ENCODE results near the gene ANKRD17. TPM values are rescaled to one million over a fixed set of nuclear protein-coding genes. Genes with fewer than 3 reads are reported as not detected.

ANKRD17 gene
- total RNA-seq, 5 donors from 2014 or later (not counting 1 experiment from before 2014, with no cell fraction given): 48.6 to 63.8 (median 51.8) TPM

DNA sequence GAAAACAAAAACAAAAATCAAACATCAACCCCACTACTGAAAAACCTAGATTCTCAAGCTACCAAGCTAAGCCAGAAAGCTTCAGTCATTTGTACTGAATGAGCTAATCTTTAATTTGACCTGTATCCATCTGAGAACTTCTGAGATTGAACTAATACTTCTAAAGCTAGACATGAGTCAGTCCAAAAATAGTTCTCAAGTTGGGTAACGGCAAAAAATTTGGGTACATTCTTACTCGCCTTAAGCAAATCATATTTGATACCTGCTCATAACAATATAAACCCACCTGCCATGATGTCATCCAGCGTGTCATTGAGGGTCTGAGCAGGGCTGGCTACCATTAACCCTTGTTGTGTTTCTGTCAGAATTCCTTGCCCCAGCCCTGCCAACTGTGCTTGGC is 119.4 kb downstream of the ANKRD17 start:
- DNase-seq (no peak), ATAC-seq (replicated peaks in 1 of 4) (no peak)
- Mint-ChIP-seq H3K4me1 (peaks cover 11 to 13% (median 13%) of the 10 kb centered on the region in 3 donors), H3K4me3 (no peak overlapping the region), H3K27me3 (no peaks in the 10 kb centered on the region), H3K36me3 (peaks cover 51% of the 10 kb centered on the region), H3K9me3 (no peaks in the 10 kb centered on the region), H3K27ac (peak overlapping the region in 1 of 2 donors; percentile 5)
- Histone ChIP-seq H3K4me1 (ENCODE audit: control insufficient read depth in 1 of 2, extremely low read depth in 1 of 2, insufficient read depth in 2 of 2, low read length in 2 of 2) (no peaks in the 10 kb centered on the region), H3K27ac (ENCODE audit: low read length) (no peak overlapping the region), H3K27me3 (replicated peaks in 1 of 2; ENCODE audit: control insufficient read depth in 2 of 2, extremely low read depth in 1 of 2, insufficient read depth in 2 of 2, low read length in 1 of 2) (no peaks in the 10 kb centered on the region), H3K9me3 (no peaks in the 10 kb centered on the region), H3K4me3 (ENCODE audit: control insufficient read depth in 1 of 2, extremely low read depth in 1 of 2, low read length in 1 of 2) (no peak overlapping the region), H3K36me3 (ENCODE audit: control insufficient read depth in 2 of 2, extremely low read depth in 1 of 2, insufficient read depth in 1 of 2, low read length in 1 of 2) (peaks cover 0 to 60% of the 10 kb centered on the region in 2 donors)
- ChIA-PET CTCF (interaction anchor here in 1 of 2 donors (0.6 to 1.4 kb wide), 3 partner anchors 68 to 118 kb away, joined by 4 to 6 read pairs (median 4); no protein-coding TSS in a partner anchor), POLR2A (no interaction called here)
- 90% methylated on average over 3 of the region's 3 CpGs for WGBS (ENCODE audit: insufficient coverage)

DNA sequence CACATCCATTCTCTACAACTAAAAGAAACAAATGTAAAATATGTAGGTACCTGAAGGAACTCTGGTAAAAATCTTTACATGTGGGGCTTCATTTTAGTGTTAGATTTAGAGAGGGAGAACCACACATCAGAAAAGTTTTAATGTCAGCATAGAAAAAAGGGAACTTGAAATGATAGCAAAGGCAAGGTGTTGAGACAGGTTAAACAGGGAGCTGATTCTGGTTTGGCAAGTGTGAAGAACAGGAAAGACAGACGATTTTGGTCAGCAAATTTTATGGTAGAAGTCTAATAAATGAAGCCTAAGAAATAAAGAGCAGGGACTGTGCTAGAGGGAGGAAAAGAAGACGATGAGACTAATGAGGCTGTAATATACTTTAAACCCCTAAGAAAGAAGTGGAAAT is 121.5 kb downstream of the ANKRD17 start:
- Mint-ChIP-seq H3K4me1 (peaks cover 11 to 13% (median 13%) of the 10 kb centered on the region in 3 donors), H3K27ac (peak overlapping the region; percentile 9 to 75), H3K4me3 (no peak overlapping the region), H3K27me3 (no peaks in the 10 kb centered on the region), H3K9me3 (no peaks in the 10 kb centered on the region), H3K36me3 (peaks cover 45% of the 10 kb centered on the region)
- no CpG with 5 or more reads among the region's 2 CpGs for WGBS (ENCODE audit: insufficient coverage)
- Histone ChIP-seq H3K27ac (ENCODE audit: low read length) (no peak overlapping the region), H3K4me3 (ENCODE audit: control insufficient read depth in 1 of 2, extremely low read depth in 1 of 2, low read length in 1 of 2) (no peak overlapping the region), H3K9me3 (no peaks in the 10 kb centered on the region), H3K27me3 (replicated peaks in 1 of 2; ENCODE audit: control insufficient read depth in 2 of 2, extremely low read depth in 1 of 2, insufficient read depth in 2 of 2, low read length in 1 of 2) (no peaks in the 10 kb centered on the region), H3K4me1 (ENCODE audit: control insufficient read depth in 1 of 2, extremely low read depth in 1 of 2, insufficient read depth in 2 of 2, low read length in 2 of 2) (no peaks in the 10 kb centered on the region), H3K36me3 (ENCODE audit: control insufficient read depth in 2 of 2, extremely low read depth in 1 of 2, insufficient read depth in 1 of 2, low read length in 1 of 2) (peaks cover 0 to 58% of the 10 kb centered on the region in 2 donors)
- ChIA-PET CTCF (interaction anchor here in 1 of 2 donors (0.6 kb wide), 1 partner anchor 121 kb away, joined by 3 read pairs; no protein-coding TSS in a partner anchor), POLR2A (no interaction called here)
- DNase-seq: no peak
- no peak for ATAC-seq (replicated peaks in 1 of 4)

- no CpG with 5 or more reads among the region's 1 CpG for WGBS (ENCODE audit: insufficient coverage)
- no peak for ATAC-seq (replicated peaks in 1 of 4)
- Mint-ChIP-seq H3K36me3 (peaks cover 38% of the 10 kb centered on the region), H3K9me3 (no peaks in the 10 kb centered on the region), H3K4me3 (no peak overlapping the region), H3K27ac (no peak overlapping the region), H3K4me1 (peaks cover 4 to 11% (median 9%) of the 10 kb centered on the region in 3 donors), H3K27me3 (no peaks in the 10 kb centered on the region)
- H3K4me1 ChIP-seq (ENCODE audit: control insufficient read depth in 1 of 2, extremely low read depth in 1 of 2, insufficient read depth in 2 of 2, low read length in 2 of 2): no peaks in the 10 kb centered on the region
- no peaks in the 10 kb centered on the region for H3K27me3 ChIP-seq (replicated peaks in 1 of 2; ENCODE audit: control insufficient read depth in 2 of 2, extremely low read depth in 1 of 2, insufficient read depth in 2 of 2, low read length in 1 of 2)
- no peak overlapping the region for H3K4me3 ChIP-seq (ENCODE audit: control insufficient read depth in 1 of 2, extremely low read depth in 1 of 2, low read length in 1 of 2)
- H3K9me3 ChIP-seq: no peaks in the 10 kb centered on the region
- POLR2A ChIA-PET: no interaction called here
- CTCF ChIA-PET: no interaction called here
- DNase-seq: no peak
- peaks cover 0 to 31% of the 10 kb centered on the region in 2 donors for H3K36me3 ChIP-seq (ENCODE audit: control insufficient read depth in 2 of 2, extremely low read depth in 1 of 2, insufficient read depth in 1 of 2, low read length in 1 of 2)
- H3K27ac ChIP-seq (ENCODE audit: low read length): no peak overlapping the region
Observed at GRCh38 chr4:73133784-73134183, 124.8 kb downstream of the ANKRD17 start.

DNA sequence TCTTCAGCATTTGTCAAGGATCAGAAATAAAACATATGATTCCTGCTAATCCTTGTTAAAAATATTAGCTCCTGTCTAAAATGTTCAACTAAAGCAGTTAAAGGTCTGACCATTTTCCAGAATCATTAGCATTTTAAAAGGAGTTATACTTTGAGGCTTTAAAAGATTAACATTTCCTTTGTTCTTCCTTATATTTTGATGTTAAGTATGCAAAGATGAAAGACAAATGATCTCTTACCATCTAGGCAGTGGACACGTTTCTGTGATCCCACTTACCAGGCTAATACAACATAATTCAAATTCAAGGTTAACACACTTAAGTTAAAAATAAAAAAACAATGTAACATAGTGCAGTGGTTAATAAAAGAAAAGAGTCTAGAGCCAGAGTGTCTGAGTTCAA is 127.3 kb downstream of the ANKRD17 start:
- H3K4me3 ChIP-seq (ENCODE audit: control insufficient read depth in 1 of 2, extremely low read depth in 1 of 2, low read length in 1 of 2): no peak overlapping the region
- ChIA-PET POLR2A (interaction anchor here (0.6 to 1.0 kb wide), 2 partner anchors 9 to 38 kb away, joined by 3 to 5 read pairs; no protein-coding TSS in a partner anchor), CTCF (interaction anchor here in 1 of 2 donors (0.7 kb wide), 1 partner anchor 126 kb away, joined by 3 read pairs; no protein-coding TSS in a partner anchor)
- no peak for ATAC-seq (replicated peaks in 1 of 4)
- no peaks in the 10 kb centered on the region for H3K9me3 Mint-ChIP-seq
- no peaks in the 10 kb centered on the region for H3K9me3 ChIP-seq
- no CpG with 5 or more reads among the region's 1 CpG for WGBS (ENCODE audit: insufficient coverage)
- no peak overlapping the region for H3K27ac ChIP-seq (ENCODE audit: low read length)
- H3K4me1 Mint-ChIP-seq: peaks cover 0 to 6% (median 3%) of the 10 kb centered on the region in 3 donors
- no peak overlapping the region for H3K4me3 Mint-ChIP-seq
- H3K27me3 Mint-ChIP-seq: no peaks in the 10 kb centered on the region
- peak overlapping the region in 1 of 2 donors; percentile 28 for H3K27ac Mint-ChIP-seq
- DNase-seq: no peak
- no peaks in the 10 kb centered on the region for H3K4me1 ChIP-seq (ENCODE audit: control insufficient read depth in 1 of 2, extremely low read depth in 1 of 2, insufficient read depth in 2 of 2, low read length in 2 of 2)
- H3K36me3 Mint-ChIP-seq: peaks cover 29% of the 10 kb centered on the region
- peaks cover 0 to 30% of the 10 kb centered on the region in 2 donors for H3K36me3 ChIP-seq (ENCODE audit: control insufficient read depth in 2 of 2, extremely low read depth in 1 of 2, insufficient read depth in 1 of 2, low read length in 1 of 2)
- H3K27me3 ChIP-seq (replicated peaks in 1 of 2; ENCODE audit: control insufficient read depth in 2 of 2, extremely low read depth in 1 of 2, insufficient read depth in 2 of 2, low read length in 1 of 2): no peaks in the 10 kb centered on the region

DNA sequence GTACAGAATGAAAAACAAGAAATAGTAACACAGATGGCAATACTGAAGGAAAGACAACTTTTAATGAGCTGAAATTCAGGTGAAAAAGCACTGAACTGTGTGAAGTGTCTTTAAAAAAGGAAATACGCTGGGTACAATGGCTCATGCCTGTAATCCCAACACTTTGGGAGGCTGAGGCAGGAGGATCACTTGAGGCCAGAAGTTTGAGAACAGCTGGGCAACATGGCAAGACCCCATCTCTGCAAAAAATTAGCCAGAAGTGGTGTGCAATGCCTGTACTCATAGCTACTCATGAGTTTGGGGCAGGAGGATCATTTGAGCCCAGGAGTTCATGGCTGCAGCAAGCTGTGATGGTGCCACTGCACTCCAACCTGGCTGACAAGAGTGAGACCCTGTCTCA is 129.3 kb downstream of the ANKRD17 start:
- CTCF ChIA-PET: interaction anchor here (0.5 to 0.7 kb wide), 3 partner anchors 45 to 1114 kb away, joined by 3 to 6 read pairs (median 4); partner anchors contain the start of gene ANKRD17 (in 1 of the 2)
- H3K9me3 Mint-ChIP-seq: no peaks in the 10 kb centered on the region
- DNase-seq (no peak), ATAC-seq (replicated peaks in 1 of 4) (no peak)
- POLR2A ChIA-PET: no interaction called here
- Histone ChIP-seq H3K27me3 (replicated peaks in 1 of 2; ENCODE audit: control insufficient read depth in 2 of 2, extremely low read depth in 1 of 2, insufficient read depth in 2 of 2, low read length in 1 of 2) (no peaks in the 10 kb centered on the region), H3K36me3 (ENCODE audit: control insufficient read depth in 2 of 2, extremely low read depth in 1 of 2, insufficient read depth in 1 of 2, low read length in 1 of 2) (peaks cover 0 to 31% of the 10 kb centered on the region in 2 donors), H3K27ac (ENCODE audit: low read length) (no peak overlapping the region), H3K4me1 (ENCODE audit: control insufficient read depth in 1 of 2, extremely low read depth in 1 of 2, insufficient read depth in 2 of 2, low read length in 2 of 2) (no peaks in the 10 kb centered on the region), H3K9me3 (no peaks in the 10 kb centered on the region), H3K4me3 (ENCODE audit: control insufficient read depth in 1 of 2, extremely low read depth in 1 of 2, low read length in 1 of 2) (no peak overlapping the region)
- H3K27me3 Mint-ChIP-seq: no peaks in the 10 kb centered on the region
- H3K4me3 Mint-ChIP-seq: no peak overlapping the region
- H3K36me3 Mint-ChIP-seq: peaks cover 33% of the 10 kb centered on the region
- H3K27ac Mint-ChIP-seq: no peak overlapping the region
- 83% methylated on average over 1 of the region's 1 CpG for WGBS (ENCODE audit: insufficient coverage)
- peaks cover 0 to 6% (median 3%) of the 10 kb centered on the region in 3 donors for H3K4me1 Mint-ChIP-seq

DNA sequence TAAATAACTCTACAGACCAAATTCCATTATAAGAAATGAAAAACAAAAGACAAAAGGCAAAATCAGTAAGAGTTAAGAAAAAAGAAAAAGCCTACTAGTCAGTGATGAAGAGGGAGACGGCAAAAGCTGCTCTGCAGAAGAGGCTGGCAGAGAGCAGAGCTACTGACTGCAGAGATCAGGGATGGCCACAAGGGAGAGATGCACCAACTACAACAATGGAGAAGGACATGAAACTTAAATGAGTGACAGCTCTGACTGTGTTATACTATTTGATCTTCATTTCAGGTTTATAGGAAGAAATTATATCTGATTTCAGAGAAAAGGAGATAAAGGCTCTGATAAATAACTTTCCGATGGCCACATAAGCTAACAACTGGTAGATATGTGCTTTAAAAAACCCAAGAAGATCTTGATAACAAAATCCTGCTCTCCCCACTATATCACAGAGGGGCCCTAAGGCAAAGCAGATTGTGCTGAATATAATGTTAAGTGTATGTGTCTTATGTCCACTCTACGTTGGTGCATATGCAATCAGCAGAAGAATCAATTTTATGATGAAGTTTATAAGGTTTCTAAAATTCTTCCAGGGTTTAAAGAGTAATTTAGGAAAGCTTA is 130.7 kb downstream of the ANKRD17 start:
- peak in 14 of 35 experiments; percentile 0 to 42 (median 6) for DNase-seq
- H3K27ac ChIP-seq (ENCODE audit: low read length): no peak overlapping the region
- H3K36me3 ChIP-seq (ENCODE audit: control insufficient read depth in 2 of 2, extremely low read depth in 1 of 2, insufficient read depth in 1 of 2, low read length in 1 of 2): peaks cover 0 to 29% of the 10 kb centered on the region in 2 donors
- Mint-ChIP-seq H3K4me3 (no peak overlapping the region), H3K4me1 (peaks cover 0 to 6% (median 3%) of the 10 kb centered on the region in 3 donors), H3K27ac (peak overlapping the region in 1 of 2 donors; percentile 41), H3K27me3 (no peaks in the 10 kb centered on the region), H3K36me3 (peaks cover 32% of the 10 kb centered on the region), H3K9me3 (no peaks in the 10 kb centered on the region)
- peak; percentile 66 to 89 (median 68) for ATAC-seq (replicated peaks in 1 of 4)
- WGBS (ENCODE audit: insufficient coverage): 100% methylated on average over 1 of the region's 3 CpGs
- ChIA-PET CTCF (interaction anchor here (0.8 to 1.7 kb wide), 6 partner anchors 17 to 132 kb away, joined by 3 to 17 read pairs (median 6); no protein-coding TSS in a partner anchor), POLR2A (interaction anchor here in 1 of 2 donors (0.6 kb wide), 1 partner anchor 134 kb away, joined by 3 read pairs; no protein-coding TSS in a partner anchor)
- H3K9me3 ChIP-seq: no peaks in the 10 kb centered on the region
- no peak overlapping the region for H3K4me3 ChIP-seq (ENCODE audit: control insufficient read depth in 1 of 2, extremely low read depth in 1 of 2, low read length in 1 of 2)
- H3K4me1 ChIP-seq (ENCODE audit: control insufficient read depth in 1 of 2, extremely low read depth in 1 of 2, insufficient read depth in 2 of 2, low read length in 2 of 2): no peaks in the 10 kb centered on the region
- no peaks in the 10 kb centered on the region for H3K27me3 ChIP-seq (replicated peaks in 1 of 2; ENCODE audit: control insufficient read depth in 2 of 2, extremely low read depth in 1 of 2, insufficient read depth in 2 of 2, low read length in 1 of 2)
